HS-5 (cell line): ENCODE measurements around the gene RALGAPA1.
A peak's percentile ranks its signal among the peaks of the same experiment; 100 is the strongest.
"Not testable (repeated sequence)": the region's sequence is repeated elsewhere in the genome, so short reads cannot be mapped to it uniquely, and the experiment has no call there.

Source experiments
- DNase-seq: peaks from one replicate; pipeline ENCODE4 v3.0.0-alpha.2; 2012; ENCODE audit warnings: low read depth

Gene RALGAPA1

GRCh38 chr14:35808638-35809563 is at the start of gene RALGAPA1:
RALGAPA1 (minus strand) TSS chr14:35809295; CDS start chr14:35808835, 460 bp downstream.
- DNase-seq: peak; percentile 94

GRCh38 chr14:35858521-35859209 is 49.6 kb upstream of the RALGAPA1 start:
- peak; percentile 23 for DNase-seq

- DNase-seq: no peak
Observed at GRCh38 chr14:35855876-35856481, 46.9 kb upstream of the RALGAPA1 start.

- no peak for DNase-seq
Observed at GRCh38 chr14:35854696-35855270, 45.7 kb upstream of the RALGAPA1 start.

- no peak for DNase-seq
Observed at GRCh38 chr14:35853225-35853624, 44.1 kb upstream of the RALGAPA1 start.

- DNase-seq: no peak
Observed at GRCh38 chr14:35851823-35852222, 42.7 kb upstream of the RALGAPA1 start.

- no peak for DNase-seq
Observed at GRCh38 chr14:35849122-35849521, 40.0 kb upstream of the RALGAPA1 start.

- DNase-seq: no peak
Observed at GRCh38 chr14:35847636-35848035, 38.5 kb upstream of the RALGAPA1 start.

GRCh38 chr14:35844494-35844893 is 35.4 kb upstream of the RALGAPA1 start:
- DNase-seq: no peak

- not testable (repeated sequence) for DNase-seq
Observed at GRCh38 chr14:35842245-35842644, 33.1 kb upstream of the RALGAPA1 start.

- DNase-seq: not testable (repeated sequence)
Observed at GRCh38 chr14:35841704-35842103, 32.6 kb upstream of the RALGAPA1 start.

GRCh38 chr14:35835208-35835982 is 26.3 kb upstream of the RALGAPA1 start:
- no peak for DNase-seq

- no peak for DNase-seq
Observed at GRCh38 chr14:35829449-35829848, 20.4 kb upstream of the RALGAPA1 start.

GRCh38 chr14:35827678-35828472 is 18.8 kb upstream of the RALGAPA1 start:
- DNase-seq: no peak

GRCh38 chr14:35826952-35827416 is 17.9 kb upstream of the RALGAPA1 start:
- DNase-seq: no peak

- DNase-seq: peak; percentile 91
Observed at GRCh38 chr14:35826218-35826951, 17.3 kb upstream of the RALGAPA1 start, which contains the start of gene BRMS1L. BRMS1L (plus strand) TSS chr14:35826338; CDS start chr14:35826517, 179 bp downstream.

GRCh38 chr14:35825968-35826217 is 16.8 kb upstream of the RALGAPA1 start:
- DNase-seq: no peak

GRCh38 chr14:35824446-35825165 is 15.5 kb upstream of the RALGAPA1 start:
- not testable (repeated sequence) for DNase-seq

GRCh38 chr14:35822501-35822900 is 13.4 kb upstream of the RALGAPA1 start:
- DNase-seq: no peak
